Keratinocyte (primary cell): ENCODE results near the gene ANKRD13D.

Source experiments
- CTCF ChIP-seq, 3 experiments: IDR thresholded peaks in 1 of 3; conservative IDR thresholded peaks in 1 of 3; optimal IDR thresholded peaks in 1 of 3; 2 replicates in 2 of 3; 3 replicates in 1 of 3; pipeline versions ENCODE3 to v1.5.1; 2011; ENCODE audit warnings: low read length in 3 of 3, mild to moderate bottlenecking in 3 of 3, moderate library complexity in 2 of 3, control low read depth in 1 of 3, inconsistent platforms in 1 of 3; ENCODE audit not compliant: insufficient read depth in 2 of 3; ENCODE audit errors: extremely low read depth in 1 of 3
- EZH2 ChIP-seq: IDR thresholded peaks from one replicate; pipeline ENCODE4 v1.6.1; 2012; ENCODE audit warnings: inconsistent platforms, mild to moderate bottlenecking, low read length, moderate library complexity

GRCh38 chr11:67320691-67321090, 31.6 kb downstream of the ANKRD13D start:
- no peak for TF ChIP-seq CTCF (optimal IDR thresholded peaks at IDR 0.05 in 1 of 3, IDR thresholded peaks at IDR 0.05 in 1 of 3, conservative IDR thresholded peaks at IDR 0.05 in 1 of 3; ENCODE audit: extremely low read depth in 1 of 3, insufficient read depth in 2 of 3, low read length in 3 of 3)
- no peak for TF ChIP-seq EZH2
